ENCODE measurements around the gene VPS26A. TPM values are rescaled to one million over a fixed set of nuclear protein-coding genes. Genes with fewer than 3 reads are reported as not detected.

VPS26A gene
- total RNA-seq: 10 to 100 TPM; 57.1 to 63.4 TPM

GRCh38 chr10:69123747-69124562 lies at the start of gene VPS26A:
Gene VPS26A, plus strand, starts transcription at chr10:69124178. Its CDS starts 100 bp downstream, at chr10:69124278.
- Mint-ChIP-seq H3K9me3 (no peaks in the 10 kb centered on the region), H3K36me3 (ENCODE audit: low read depth) (peaks cover 10% of the 10 kb centered on the region), H3K27ac (peak within 1 kb of the TSS; percentile 88), H3K4me3 (peak within 1 kb of the TSS; percentile 92), H3K27me3 (peaks cover 3% of the 10 kb centered on the region), H3K4me1 (peaks cover 37% of the 10 kb centered on the region)
- CTCF ChIA-PET: interaction anchor here (0.6 to 3.2 kb wide), 3 partner anchors 18 to 167 kb away, joined by 3 to 14 read pairs (median 5); partner anchors contain the start of gene DDX21
- DNase-seq: peak; percentile 99
- POLR2A ChIA-PET: interaction anchor here (0.9 to 2.0 kb wide), 20 partner anchors 8 to 284 kb away, joined by 3 to 12 read pairs (median 5); partner anchors contain the start of genes DDX21, SRGN and SUPV3L1

GRCh38 chr10:69074532-69074931 lies 49.4 kb upstream of the VPS26A start:
- H3K27ac Mint-ChIP-seq: no peak overlapping the region
- CTCF ChIA-PET: no interaction called here
- DNase-seq: no peak
- no peaks in the 10 kb centered on the region for H3K36me3 Mint-ChIP-seq (ENCODE audit: low read depth)
- no peak overlapping the region for H3K4me3 Mint-ChIP-seq
- H3K4me1 Mint-ChIP-seq: peaks cover 15% of the 10 kb centered on the region
- POLR2A ChIA-PET: interaction anchor here (0.7 to 2.1 kb wide), 2 partner anchors 13 to 29 kb away, joined by 3 to 6 read pairs; partner anchors contain the start of gene SRGN
- H3K27me3 Mint-ChIP-seq: no peaks in the 10 kb centered on the region
- no peaks in the 10 kb centered on the region for H3K9me3 Mint-ChIP-seq

GRCh38 chr10:69075431-69075830 lies 48.5 kb upstream of the VPS26A start:
- no peaks in the 10 kb centered on the region for H3K9me3 Mint-ChIP-seq
- H3K4me3 Mint-ChIP-seq: no peak overlapping the region
- H3K27ac Mint-ChIP-seq: no peak overlapping the region
- DNase-seq: no peak
- ChIA-PET POLR2A (interaction anchor here (2.1 kb wide), 1 partner anchor 12 kb away, joined by 6 read pairs; the partner anchor contains the start of gene SRGN), CTCF (no interaction called here)
- H3K4me1 Mint-ChIP-seq: peaks cover 18% of the 10 kb centered on the region
- H3K27me3 Mint-ChIP-seq: no peaks in the 10 kb centered on the region
- H3K36me3 Mint-ChIP-seq (ENCODE audit: low read depth): no peaks in the 10 kb centered on the region

DNA sequence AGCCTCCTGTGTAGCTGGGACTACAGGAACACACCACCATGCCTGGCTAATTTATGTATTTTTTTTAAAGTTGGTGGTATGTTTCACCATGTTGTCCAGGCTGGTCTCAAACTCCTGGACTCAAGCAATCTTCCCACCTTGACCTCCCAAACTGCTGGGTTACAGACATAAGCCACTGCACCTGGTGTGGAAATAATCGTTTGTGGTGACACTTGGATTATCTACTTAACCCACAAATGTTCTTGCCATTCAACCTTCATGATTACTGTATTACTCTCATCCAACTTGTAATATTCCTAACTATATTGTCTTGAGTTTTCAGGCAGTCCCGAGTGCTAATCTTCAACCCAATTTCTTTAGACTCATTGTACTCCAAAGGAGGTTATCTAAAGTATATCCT lies 45.7 kb upstream of the VPS26A start:
- ChIA-PET CTCF (no interaction called here), POLR2A (no interaction called here)
- Mint-ChIP-seq H3K4me1 (peaks cover 14% of the 10 kb centered on the region), H3K4me3 (no peak overlapping the region), H3K27ac (no peak overlapping the region), H3K9me3 (no peaks in the 10 kb centered on the region), H3K27me3 (no peaks in the 10 kb centered on the region), H3K36me3 (ENCODE audit: low read depth) (no peaks in the 10 kb centered on the region)
- no peak for DNase-seq

- Mint-ChIP-seq H3K27ac (no peak overlapping the region), H3K4me3 (no peak overlapping the region), H3K9me3 (no peaks in the 10 kb centered on the region), H3K27me3 (no peaks in the 10 kb centered on the region), H3K36me3 (ENCODE audit: low read depth) (no peaks in the 10 kb centered on the region), H3K4me1 (peaks cover 7% of the 10 kb centered on the region)
- POLR2A ChIA-PET: interaction anchor here (1.3 to 2.0 kb wide), 2 partner anchors 8 to 15 kb away, joined by 3 to 9 read pairs; partner anchors contain the start of gene SRGN
- CTCF ChIA-PET: interaction anchor here (1.5 kb wide), 1 partner anchor 14 kb away, joined by 3 read pairs; no protein-coding TSS in a partner anchor
- DNase-seq: no peak
Measured at GRCh38 chr10:69080226-69080625, 43.8 kb upstream of the VPS26A start.

- peak overlapping the region; percentile 66 for H3K4me3 Mint-ChIP-seq
- DNase-seq: no peak
- CTCF ChIA-PET: interaction anchor here (0.7 kb wide), 1 partner anchor 14 kb away, joined by 3 read pairs; no protein-coding TSS in a partner anchor
- peak overlapping the region; percentile 84 for H3K27ac Mint-ChIP-seq
- peaks cover 36% of the 10 kb centered on the region for H3K4me1 Mint-ChIP-seq
- POLR2A ChIA-PET: interaction anchor here (1.2 to 12.4 kb wide), 6 partner anchors 13 to 185 kb away, joined by 3 to 214 read pairs (median 7); partner anchors contain the start of gene DDX50
- H3K9me3 Mint-ChIP-seq: no peaks in the 10 kb centered on the region
- H3K36me3 Mint-ChIP-seq (ENCODE audit: low read depth): peaks cover 25% of the 10 kb centered on the region
- H3K27me3 Mint-ChIP-seq: no peaks in the 10 kb centered on the region
Measured at GRCh38 chr10:69086001-69086509, 37.9 kb upstream of the VPS26A start.

DNA sequence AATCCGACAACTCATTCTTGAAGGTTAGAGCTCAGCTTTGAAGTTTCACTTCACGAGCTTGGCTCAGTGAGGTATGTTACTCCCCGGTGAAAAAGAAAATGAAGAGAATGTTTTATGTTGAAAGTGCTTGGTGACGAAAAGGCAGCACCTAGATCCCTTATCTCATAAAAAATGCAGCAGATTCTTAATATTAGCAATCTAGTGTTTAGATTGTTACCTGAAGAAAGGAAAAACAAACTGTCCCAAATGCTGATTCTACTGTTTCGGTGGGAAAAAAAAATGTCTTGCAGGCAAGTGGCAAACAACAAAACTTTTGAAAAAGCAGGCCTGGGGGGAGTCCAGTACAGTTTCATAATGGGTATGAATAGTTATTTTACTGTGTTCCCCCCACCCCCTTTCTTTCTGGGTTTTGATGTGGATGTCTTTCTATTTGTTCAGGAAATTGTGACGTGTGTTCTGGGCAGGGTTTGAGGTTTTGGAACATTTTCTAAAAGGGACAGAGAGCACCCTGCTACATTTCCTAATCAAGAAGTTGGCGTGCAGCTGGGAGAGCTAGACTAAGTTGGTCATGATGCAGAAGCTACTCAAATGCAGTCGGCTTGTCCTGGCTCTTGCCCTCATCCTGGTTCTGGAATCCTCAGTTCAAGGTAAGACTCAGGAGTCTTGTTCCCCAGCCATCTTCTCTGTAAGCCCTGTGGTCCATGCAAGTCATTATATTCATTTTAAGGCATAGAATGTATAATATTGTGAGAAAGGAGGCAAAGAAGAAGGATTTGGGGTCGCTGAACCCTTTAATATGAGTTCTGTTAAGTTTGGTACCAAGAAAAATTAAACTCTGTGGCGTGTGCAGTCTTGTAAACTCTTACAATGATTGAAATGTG lies 36.1 kb upstream of the VPS26A start, which contains the start of gene SRGN:
Gene SRGN, plus strand, starts transcription at position 514 of the 881 bp plus-strand sequence. Its CDS starts 55 bp downstream, at position 569.
- Mint-ChIP-seq H3K27me3 (no peaks in the 10 kb centered on the region), H3K9me3 (no peaks in the 10 kb centered on the region), H3K4me1 (peaks cover 51% of the 10 kb centered on the region), H3K27ac (peak within 1 kb of the TSS; percentile 95), H3K36me3 (ENCODE audit: low read depth) (peaks cover 35% of the 10 kb centered on the region), H3K4me3 (peak within 1 kb of the TSS; percentile 89)
- DNase-seq: peak; percentile 85
- CTCF ChIA-PET: interaction anchor here (0.6 to 3.4 kb wide), 7 partner anchors 21 to 134 kb away, joined by 3 to 23 read pairs (median 4); no protein-coding TSS in a partner anchor
- POLR2A ChIA-PET: interaction anchor here (0.6 to 12.4 kb wide), 35 partner anchors 8 to 367 kb away, joined by 3 to 214 read pairs (median 5); partner anchors contain the start of genes CCAR1, DDX21, DDX50 and KIFBP

GRCh38 chr10:69088471-69088769 lies 35.6 kb upstream of the VPS26A start:
- CTCF ChIA-PET: interaction anchor here (1.2 to 3.4 kb wide), 3 partner anchors 43 to 99 kb away, joined by 3 to 23 read pairs (median 11); no protein-coding TSS in a partner anchor
- no peaks in the 10 kb centered on the region for H3K9me3 Mint-ChIP-seq
- H3K4me1 Mint-ChIP-seq: peaks cover 57% of the 10 kb centered on the region
- H3K36me3 Mint-ChIP-seq (ENCODE audit: low read depth): peaks cover 40% of the 10 kb centered on the region
- POLR2A ChIA-PET: interaction anchor here (0.6 to 12.4 kb wide), 29 partner anchors 8 to 367 kb away, joined by 3 to 214 read pairs (median 6); partner anchors contain the start of genes CCAR1, DDX21, DDX50 and KIFBP
- no peaks in the 10 kb centered on the region for H3K27me3 Mint-ChIP-seq
- peak; percentile 34 for DNase-seq
- H3K4me3 Mint-ChIP-seq: peak overlapping the region; percentile 89
- H3K27ac Mint-ChIP-seq: peak overlapping the region; percentile 95

DNA sequence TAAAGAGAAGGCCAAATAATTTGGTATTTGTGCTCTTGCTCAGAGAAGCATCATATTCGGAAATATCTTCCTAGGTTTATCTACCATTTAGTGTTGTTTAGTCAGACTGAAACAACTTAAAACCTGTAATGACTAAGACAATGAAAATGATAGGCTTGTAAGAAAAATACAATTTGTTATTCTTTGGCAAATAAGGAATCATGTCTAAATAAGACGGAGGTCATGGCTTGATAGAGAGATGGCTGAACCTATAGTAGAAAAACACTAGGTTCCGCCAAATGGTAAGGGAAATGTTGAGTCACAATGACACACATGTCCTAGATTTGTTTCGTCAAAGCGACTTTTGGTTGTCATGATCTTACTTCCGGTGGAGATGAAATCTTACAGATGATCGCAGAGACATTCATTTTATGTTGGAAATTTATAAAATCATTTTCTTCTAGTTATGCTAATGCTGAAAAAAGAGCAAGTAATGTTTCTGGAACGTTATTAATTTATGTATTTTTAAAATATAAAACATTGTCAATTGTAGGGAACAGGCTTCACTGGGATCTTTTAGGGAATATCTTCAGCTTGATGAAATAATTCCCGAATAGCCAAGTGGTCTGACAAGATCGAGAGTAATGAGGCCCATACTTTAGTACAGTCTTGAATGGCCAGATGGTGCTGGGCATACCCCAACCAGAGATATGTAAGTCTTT lies 35.0 kb upstream of the VPS26A start:
- H3K27me3 Mint-ChIP-seq: no peaks in the 10 kb centered on the region
- no peaks in the 10 kb centered on the region for H3K9me3 Mint-ChIP-seq
- H3K36me3 Mint-ChIP-seq (ENCODE audit: low read depth): peaks cover 44% of the 10 kb centered on the region
- CTCF ChIA-PET: interaction anchor here (0.9 to 3.4 kb wide), 4 partner anchors 36 to 84 kb away, joined by 3 to 23 read pairs (median 7); no protein-coding TSS in a partner anchor
- peak; percentile 42 for DNase-seq
- H3K4me3 Mint-ChIP-seq: peak overlapping the region; percentile 89
- H3K4me1 Mint-ChIP-seq: peaks cover 62% of the 10 kb centered on the region
- POLR2A ChIA-PET: interaction anchor here (0.7 to 12.4 kb wide), 30 partner anchors 9 to 142 kb away, joined by 3 to 214 read pairs (median 5); partner anchors contain the start of genes DDX21, KIFBP and SUPV3L1
- H3K27ac Mint-ChIP-seq: peak overlapping the region; percentile 95

- peaks cover 67% of the 10 kb centered on the region for H3K4me1 Mint-ChIP-seq
- no peaks in the 10 kb centered on the region for H3K9me3 Mint-ChIP-seq
Measured at GRCh38 chr10:69089638-69090599, 34.1 kb upstream of the VPS26A start.

More at GRCh38 chr10:69089638-69090599, 34.1 kb upstream of the VPS26A start:
- CTCF ChIA-PET: interaction anchor here (0.9 to 7.6 kb wide), 8 partner anchors 35 to 109 kb away, joined by 3 to 112 read pairs (median 4); partner anchors contain the start of gene KIFBP
- Mint-ChIP-seq H3K27me3 (no peaks in the 10 kb centered on the region), H3K4me3 (peak overlapping the region; percentile 89), H3K27ac (peak overlapping the region; percentile 95), H3K36me3 (ENCODE audit: low read depth) (peaks cover 45% of the 10 kb centered on the region)
- DNase-seq: peak; percentile 85
- POLR2A ChIA-PET: interaction anchor here (0.6 to 12.4 kb wide), 27 partner anchors 10 to 757 kb away, joined by 3 to 214 read pairs (median 4); partner anchors contain the start of genes DDX21, KIFBP, PBLD and SUPV3L1

Measured in activated CD4-positive, alpha-beta memory T cell treated with anti-CD3 and anti-CD28 coated beads, Interleukin-2, amount 10 ng/mL, durations not matched to agents 7 days and 5 days (primary cell).